ENCODE results near the gene TRIM69.
A peak's percentile ranks its signal among the peaks of the same experiment; 100 is the strongest.
"Not testable (repeated sequence)": the region's sequence is repeated elsewhere in the genome, so short reads cannot be mapped to it uniquely, and the experiment has no call there.

The TRIM69 gene

GRCh38 chr15:44736181-44736765, at the start of gene TRIM69:
Gene TRIM69 (plus strand): TSS chr15:44736528. CDS start chr15:44736705, 177 bp downstream.
- DNase-seq, result no peak

- DNase-seq, result not testable (repeated sequence)
Observed at GRCh38 chr15:44689318-44689717, 47.0 kb upstream of the TRIM69 start.

GRCh38 chr15:44690245-44690644, 46.1 kb upstream of the TRIM69 start:
- DNase-seq, result not testable (repeated sequence)

GRCh38 chr15:44692659-44693058, 43.7 kb upstream of the TRIM69 start:
- DNase-seq, result no peak

GRCh38 chr15:44694416-44694815, 41.9 kb upstream of the TRIM69 start:
- no peak for DNase-seq

- no peak for DNase-seq
Observed at GRCh38 chr15:44695294-44695693, 41.0 kb upstream of the TRIM69 start.

- no peak for DNase-seq
Observed at GRCh38 chr15:44697014-44697413, 39.3 kb upstream of the TRIM69 start.

GRCh38 chr15:44698641-44699040, 37.7 kb upstream of the TRIM69 start:
- DNase-seq, result no peak

- DNase-seq, result not testable (repeated sequence)
Observed at GRCh38 chr15:44700676-44701075, 35.7 kb upstream of the TRIM69 start.

- no peak for DNase-seq
Observed at GRCh38 chr15:44705986-44706385, 30.3 kb upstream of the TRIM69 start.

GRCh38 chr15:44706401-44706800, 29.9 kb upstream of the TRIM69 start:
- no peak for DNase-seq

GRCh38 chr15:44706946-44707636, 29.2 kb upstream of the TRIM69 start:
- DNase-seq, result no peak

GRCh38 chr15:44710236-44711095, 25.9 kb upstream of the TRIM69 start:
- peak; percentile 61 for DNase-seq

GRCh38 chr15:44711096-44711742, 25.1 kb upstream of the TRIM69 start, which contains the start of the genes B2M and PATL2:
Gene B2M (plus strand): TSS chr15:44711517. CDS start chr15:44711547, 30 bp downstream.
Gene PATL2 (minus strand): TSS chr15:44711323. CDS start chr15:44676490, 34,833 bp downstream.
- peak; percentile 94 for DNase-seq

- peak; percentile 54 for DNase-seq
Observed at GRCh38 chr15:44711743-44712345, 24.5 kb upstream of the TRIM69 start.

GRCh38 chr15:44712346-44713005, 23.9 kb upstream of the TRIM69 start:
- peak; percentile 90 for DNase-seq

GRCh38 chr15:44713006-44713966, 23.0 kb upstream of the TRIM69 start:
- DNase-seq, result peak; percentile 28

- no peak for DNase-seq
Observed at GRCh38 chr15:44715142-44715796, 21.1 kb upstream of the TRIM69 start.

GRCh38 chr15:44715797-44716334, 20.5 kb upstream of the TRIM69 start:
- no peak for DNase-seq
